WTC11 (cell line): ENCODE data around the gene TGIF1. TPM values are rescaled to one million over a fixed set of nuclear protein-coding genes. Genes with fewer than 3 reads are reported as not detected.
A peak's percentile ranks its signal among the peaks of the same experiment; 100 is the strongest.

Experiments used
- ATAC-seq: fragments of 200-7000 bp; cut with Tn5 transposase; 2 replicates; pipeline ENCODE4 v1.10.0; 2021; ENCODE audit warnings: mild to moderate bottlenecking, moderate library complexity
- Bru-seq: library from RNA; stranded (reverse); fragments of 400-500 nt; gene quantifications from one replicate; lab custom pipeline; 2021; lab: Mats Ljungman, UMichigan
- CTCF ChIA-PET: fragments of 300-600 bp; sonication (Branson Sonifier 250); formaldehyde crosslinking; loops from one replicate; lab custom pipeline; 2021; ENCODE audit warnings: antibody characterized with exemption; lab: Charles Lee
- POLR2A ChIA-PET: fragments of 350-600 bp; sonication (Branson Sonifier 250); formaldehyde crosslinking; loops from one replicate; lab custom pipeline; 2021; ENCODE audit warnings: antibody characterized with exemption; lab: Charles Lee
- DNase-seq: peaks from one replicate; pipeline ENCODE4 v3.0.0; 2021; ENCODE audit warnings: low spot score
- H3K27ac Mint-ChIP-seq: 2 replicates; pipeline ENCODE4 v1.8.0; 2021; ENCODE audit warnings: mixed read lengths
- H3K27me3 Mint-ChIP-seq: 2 replicates; pipeline ENCODE4 v1.8.0; 2021; ENCODE audit warnings: low read depth, mild to moderate bottlenecking, moderate library complexity, mixed read lengths
- H3K36me3 Mint-ChIP-seq: 2 replicates; pipeline ENCODE4 v1.8.0; 2021; ENCODE audit warnings: mixed read lengths
- H3K4me1 Mint-ChIP-seq: 2 replicates; pipeline ENCODE4 v1.8.0; 2022; ENCODE audit warnings: mixed read lengths
- H3K4me3 Mint-ChIP-seq: 2 replicates; pipeline ENCODE4 v1.8.0; 2021; ENCODE audit warnings: mild to moderate bottlenecking, moderate library complexity, mixed read lengths
- H3K9me3 Mint-ChIP-seq: 2 replicates; pipeline ENCODE4 v1.8.0; 2021; ENCODE audit warnings: mixed read lengths
- ATF1 ChIP-seq: sonication (generic); formaldehyde crosslinking; IDR thresholded peaks from 2 replicates; pipeline ENCODE4 v1.8.1; 2023; ENCODE audit warnings: mild to moderate bottlenecking, moderate library complexity, missing genetic modification reagents
- CREM ChIP-seq: sonication (generic); formaldehyde crosslinking; IDR thresholded peaks from 2 replicates; pipeline ENCODE4 v1.8.1; 2022; ENCODE audit warnings: mild to moderate bottlenecking, missing genetic modification reagents, moderate library complexity
- EMX1 ChIP-seq: fragments of 250-450 bp; sonication (Bioruptor Pico); IDR thresholded peaks from 2 replicates; pipeline ENCODE4 v1.8.0; 2021; ENCODE audit warnings: mild to moderate bottlenecking
- FOXJ3 ChIP-seq: sonication (generic); formaldehyde crosslinking; IDR thresholded peaks from 2 replicates; pipeline ENCODE4 v1.9.0; 2021; ENCODE audit warnings: missing genetic modification reagents, mild to moderate bottlenecking, borderline replicate concordance
- FOXP1 ChIP-seq: sonication (generic); formaldehyde crosslinking; IDR thresholded peaks from 2 replicates; pipeline ENCODE4 v1.8.0; 2022; ENCODE audit warnings: missing genetic modification reagents, mild to moderate bottlenecking, moderate library complexity, borderline replicate concordance
- JUN ChIP-seq: sonication (generic); formaldehyde crosslinking; IDR thresholded peaks from 2 replicates; pipeline ENCODE4 v1.8.0; 2023; ENCODE audit warnings: mild to moderate bottlenecking, missing genetic modification reagents
- MXD4 ChIP-seq: fragments of 250-450 bp; sonication (Bioruptor Pico); IDR thresholded peaks from 2 replicates; pipeline ENCODE4 v1.8.0; 2021; ENCODE audit warnings: mild to moderate bottlenecking, moderate library complexity, borderline replicate concordance
- MYBL2 ChIP-seq: sonication (generic); formaldehyde crosslinking; IDR thresholded peaks from 2 replicates; pipeline ENCODE4 v1.8.1; 2023; ENCODE audit warnings: mild to moderate bottlenecking, moderate library complexity, missing genetic modification reagents
- PRRX2 ChIP-seq: fragments of 250-450 bp; sonication (Bioruptor Pico); IDR thresholded peaks from 2 replicates; pipeline ENCODE4 v1.8.0; 2021; ENCODE audit warnings: mild to moderate bottlenecking
- RORB ChIP-seq: fragments of 250-450 bp; sonication (Bioruptor Pico); IDR thresholded peaks from 2 replicates; pipeline ENCODE4 v1.9.0; 2021; ENCODE audit warnings: mild to moderate bottlenecking
- SP1 ChIP-seq: sonication (generic); formaldehyde crosslinking; conservative IDR thresholded peaks from 2 replicates; pipeline ENCODE4 v1.8.1; 2022; ENCODE audit warnings: missing genetic modification reagents
- TP53 ChIP-seq: sonication (generic); formaldehyde crosslinking; IDR thresholded peaks from 2 replicates; pipeline ENCODE4 v1.8.1; 2023; ENCODE audit warnings: mild to moderate bottlenecking, missing genetic modification reagents
- ZNF219 ChIP-seq: sonication (generic); formaldehyde crosslinking; IDR thresholded peaks from 2 replicates; pipeline ENCODE4 v1.8.0; 2023; ENCODE audit warnings: missing genetic modification reagents, mild to moderate bottlenecking, borderline replicate concordance
- ZNF423 ChIP-seq: fragments of 250-450 bp; sonication (Bioruptor Pico); IDR thresholded peaks from 2 replicates; pipeline ENCODE4 v2.1.2; 2022; ENCODE audit warnings: mild to moderate bottlenecking, moderate library complexity
- ZNF671 ChIP-seq: fragments of 250-450 bp; sonication (Bioruptor Pico); IDR thresholded peaks from 2 replicates; pipeline ENCODE4 v1.8.0; 2021; ENCODE audit warnings: mild to moderate bottlenecking
- long read RNA-seq, 3 experiments: library from RNA in 1 of 3; library from capped mRNA in 1 of 3; library from polyadenylated mRNA in 1 of 3; unstranded in 2 of 3; stranded (forward) in 1 of 3; transcript quantifications; one replicate each; pipeline ENCODE4 v2.0.0, GENCODE V29; 2021
- total RNA-seq: library from RNA; stranded (reverse); gene quantifications from 3 replicates; pipeline ENCODE4 v1.2.3, GENCODE V29; 2021
- TF ChIP-seq, protein P1 (sequence below): sonication (generic); formaldehyde crosslinking; IDR thresholded peaks from 2 replicates; pipeline ENCODE4 v1.8.0; 2023; ENCODE audit warnings: mild to moderate bottlenecking, missing genetic modification reagents
- TF ChIP-seq, protein P2 (sequence below): sonication (generic); formaldehyde crosslinking; IDR thresholded peaks from 2 replicates; pipeline ENCODE4 v1.8.0; 2022; ENCODE audit warnings: mild to moderate bottlenecking, missing genetic modification reagents
- TF ChIP-seq, protein P3 (sequence below): sonication (generic); formaldehyde crosslinking; IDR thresholded peaks from 2 replicates; pipeline ENCODE4 v1.8.1; 2023; ENCODE audit warnings: mild to moderate bottlenecking, moderate library complexity, missing genetic modification reagents
- TF ChIP-seq, protein P4 (sequence below): sonication (generic); formaldehyde crosslinking; IDR thresholded peaks from 2 replicates; pipeline ENCODE4 v1.8.1; 2023; ENCODE audit warnings: mild to moderate bottlenecking, missing genetic modification reagents, moderate library complexity

Gene TGIF1
- total RNA-seq (201 to 210 TPM (median 206 TPM) in 3 replicates), Bru-seq, nascent RNA (percentile 90 among the genes with signal in this experiment)
- long read RNA-seq, experiment 1, transcript TGIF1-201 (3 exons, 1,980 nt) = minor isoform, 14 of 443 reads
- long read RNA-seq, experiment 1, transcript TGIF1-219 (3 exons, 990 nt) = minor isoform, 19 of 443 reads
- long read RNA-seq, experiment 1, transcript TGIF1-202 (3 exons, 2,076 nt) = major isoform, 324 of 443 reads
- long read RNA-seq, experiment 1, transcript TGIF1-208 (2 exons, 2,214 nt) = minor isoform, 13 of 443 reads
- long read RNA-seq, experiment 1, partial matches to known transcripts = 1 of 443 reads
- long read RNA-seq, experiment 1, other reads (novel, unspliced or antisense) = 25 of 443 reads
- long read RNA-seq, experiment 2, transcript TGIF1-219 (3 exons, 990 nt) = minor isoform, 14 of 169 reads
- long read RNA-seq, experiment 2, transcript TGIF1-202 (3 exons, 2,076 nt) = major isoform, 96 of 169 reads
- long read RNA-seq, experiment 2, transcript TGIF1-206 (3 exons, 1,689 nt) = minor isoform, 6 of 169 reads
- long read RNA-seq, experiment 2, transcript TGIF1-223 (3 exons, 3,030 nt) = minor isoform, 5 of 169 reads
- long read RNA-seq, experiment 2, partial matches to known transcripts = 0 of 169 reads
- long read RNA-seq, experiment 2, other reads (novel, unspliced or antisense) = 34 of 169 reads
- long read RNA-seq, experiment 3, transcript TGIF1-219 (3 exons, 990 nt) = minor isoform, 15 of 189 reads
- long read RNA-seq, experiment 3, transcript TGIF1-202 (3 exons, 2,076 nt) = major isoform, 140 of 189 reads
- long read RNA-seq, experiment 3, transcript TGIF1-208 (2 exons, 2,214 nt) = minor isoform, 7 of 189 reads
- long read RNA-seq, experiment 3, transcript TGIF1-203 (3 exons, 1,088 nt) = minor isoform, 8 of 189 reads
- long read RNA-seq, experiment 3, partial matches to known transcripts = 0 of 189 reads
- long read RNA-seq, experiment 3, other reads (novel, unspliced or antisense) = 8 of 189 reads

DNA sequence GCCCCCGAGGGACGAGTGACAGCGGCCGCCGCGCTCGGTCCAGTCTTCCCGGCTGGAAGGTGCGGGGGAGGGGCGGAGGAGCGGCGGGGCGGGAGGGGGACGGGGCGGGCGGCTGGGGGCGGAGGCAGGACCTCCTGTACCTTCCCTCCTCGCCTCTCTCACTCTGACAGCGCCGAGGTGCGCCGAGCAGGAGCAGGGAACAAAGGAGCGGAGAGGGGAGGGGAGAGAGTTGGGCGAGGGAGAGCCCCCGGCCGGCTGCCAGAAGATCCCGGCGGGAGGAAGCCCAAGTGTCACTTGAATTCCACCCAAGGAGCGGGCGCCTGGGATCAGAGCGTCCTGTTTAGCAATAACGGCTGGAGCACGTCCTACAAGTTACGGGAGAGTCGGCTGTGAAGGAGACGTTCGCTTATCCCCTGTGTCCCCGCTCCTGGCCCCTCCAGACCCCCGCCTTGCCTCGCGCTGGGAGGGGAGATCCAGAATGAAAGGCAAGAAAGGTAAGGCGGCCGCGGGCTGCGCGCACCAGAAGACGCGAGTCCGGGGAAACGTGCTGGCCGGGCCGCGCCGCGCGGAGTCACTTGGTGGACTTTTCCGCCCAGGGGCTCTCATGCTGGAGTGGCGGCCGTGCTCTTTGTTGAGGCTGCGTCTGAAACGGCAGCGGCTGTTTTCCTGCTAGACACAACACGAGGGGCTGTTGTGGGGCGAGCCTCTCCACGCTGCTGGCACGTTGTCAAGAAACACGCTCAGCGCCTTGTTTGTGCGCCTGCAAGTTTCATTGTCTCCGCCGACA, at the start of gene TGIF1:
Gene TGIF1, plus strand, starts transcription at position 161 of the 787 bp plus-strand sequence. Its CDS starts 318 bp downstream, at position 479.
- ATAC-seq = peak; percentile 35
- no peaks in the 10 kb centered on the region for H3K9me3 Mint-ChIP-seq
- H3K4me1 Mint-ChIP-seq = peaks cover 42% of the 10 kb centered on the region
- ChIA-PET POLR2A (interaction anchor here (1.0 to 1.3 kb wide), 2 partner anchors 153 kb away, joined by 3 to 5 read pairs; no protein-coding TSS in a partner anchor), CTCF (no interaction called here)
- peaks cover 29% of the 10 kb centered on the region for H3K36me3 Mint-ChIP-seq
- H3K27me3 Mint-ChIP-seq = no peaks in the 10 kb centered on the region
- H3K4me3 Mint-ChIP-seq = peak within 1 kb of the TSS; percentile 96
- peak within 1 kb of the TSS; percentile 91 for H3K27ac Mint-ChIP-seq
- TF ChIP-seq ZNF219 (CRISPR knock-in tag) = 0 out of 2 replicates have a peak, but pooled peaks have one; percentile 41
- TF ChIP-seq JUN = peak; percentile 76; the same call in 1 of the 2 replicates
- no peak for TF ChIP-seq ZNF671 (CRISPR knock-in tag)
- TF ChIP-seq, protein P1, sequence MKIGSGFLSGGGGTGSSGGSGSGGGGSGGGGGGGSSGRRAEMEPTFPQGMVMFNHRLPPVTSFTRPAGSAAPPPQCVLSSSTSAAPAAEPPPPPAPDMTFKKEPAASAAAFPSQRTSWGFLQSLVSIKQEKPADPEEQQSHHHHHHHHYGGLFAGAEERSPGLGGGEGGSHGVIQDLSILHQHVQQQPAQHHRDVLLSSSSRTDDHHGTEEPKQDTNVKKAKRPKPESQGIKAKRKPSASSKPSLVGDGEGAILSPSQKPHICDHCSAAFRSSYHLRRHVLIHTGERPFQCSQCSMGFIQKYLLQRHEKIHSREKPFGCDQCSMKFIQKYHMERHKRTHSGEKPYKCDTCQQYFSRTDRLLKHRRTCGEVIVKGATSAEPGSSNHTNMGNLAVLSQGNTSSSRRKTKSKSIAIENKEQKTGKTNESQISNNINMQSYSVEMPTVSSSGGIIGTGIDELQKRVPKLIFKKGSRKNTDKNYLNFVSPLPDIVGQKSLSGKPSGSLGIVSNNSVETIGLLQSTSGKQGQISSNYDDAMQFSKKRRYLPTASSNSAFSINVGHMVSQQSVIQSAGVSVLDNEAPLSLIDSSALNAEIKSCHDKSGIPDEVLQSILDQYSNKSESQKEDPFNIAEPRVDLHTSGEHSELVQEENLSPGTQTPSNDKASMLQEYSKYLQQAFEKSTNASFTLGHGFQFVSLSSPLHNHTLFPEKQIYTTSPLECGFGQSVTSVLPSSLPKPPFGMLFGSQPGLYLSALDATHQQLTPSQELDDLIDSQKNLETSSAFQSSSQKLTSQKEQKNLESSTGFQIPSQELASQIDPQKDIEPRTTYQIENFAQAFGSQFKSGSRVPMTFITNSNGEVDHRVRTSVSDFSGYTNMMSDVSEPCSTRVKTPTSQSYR = no peak
- TF ChIP-seq MYBL2 (CRISPR knock-in tag) = peak; percentile 25; the same call in 1 of the 2 replicates
- TF ChIP-seq FOXJ3 (CRISPR knock-in tag) = no peak
- no peak for TF ChIP-seq ATF1 (CRISPR knock-in tag)
- TF ChIP-seq, protein P2, sequence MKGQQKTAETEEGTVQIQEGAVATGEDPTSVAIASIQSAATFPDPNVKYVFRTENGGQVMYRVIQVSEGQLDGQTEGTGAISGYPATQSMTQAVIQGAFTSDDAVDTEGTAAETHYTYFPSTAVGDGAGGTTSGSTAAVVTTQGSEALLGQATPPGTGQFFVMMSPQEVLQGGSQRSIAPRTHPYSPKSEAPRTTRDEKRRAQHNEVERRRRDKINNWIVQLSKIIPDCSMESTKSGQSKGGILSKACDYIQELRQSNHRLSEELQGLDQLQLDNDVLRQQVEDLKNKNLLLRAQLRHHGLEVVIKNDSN (CRISPR knock-in tag) = peak; percentile 32; the same call in 1 of the 2 replicates
- TF ChIP-seq TP53 (CRISPR knock-in tag) = 0 out of 2 replicates have a peak, but pooled peaks have one; percentile 29
- TF ChIP-seq, protein P3, sequence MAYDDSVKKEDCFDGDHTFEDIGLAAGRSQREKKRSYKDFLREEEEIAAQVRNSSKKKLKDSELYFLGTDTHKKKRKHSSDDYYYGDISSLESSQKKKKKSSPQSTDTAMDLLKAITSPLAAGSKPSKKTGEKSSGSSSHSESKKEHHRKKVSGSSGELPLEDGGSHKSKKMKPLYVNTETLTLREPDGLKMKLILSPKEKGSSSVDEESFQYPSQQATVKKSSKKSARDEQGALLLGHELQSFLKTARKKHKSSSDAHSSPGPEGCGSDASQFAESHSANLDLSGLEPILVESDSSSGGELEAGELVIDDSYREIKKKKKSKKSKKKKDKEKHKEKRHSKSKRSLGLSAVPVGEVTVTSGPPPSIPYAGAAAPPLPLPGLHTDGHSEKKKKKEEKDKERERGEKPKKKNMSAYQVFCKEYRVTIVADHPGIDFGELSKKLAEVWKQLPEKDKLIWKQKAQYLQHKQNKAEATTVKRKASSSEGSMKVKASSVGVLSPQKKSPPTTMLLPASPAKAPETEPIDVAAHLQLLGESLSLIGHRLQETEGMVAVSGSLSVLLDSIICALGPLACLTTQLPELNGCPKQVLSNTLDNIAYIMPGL = no peak
- TF ChIP-seq SP1 (CRISPR knock-in tag) = no peak; the same call in 1 of the 2 replicates
- DNase-seq = peak; percentile 79

DNA sequence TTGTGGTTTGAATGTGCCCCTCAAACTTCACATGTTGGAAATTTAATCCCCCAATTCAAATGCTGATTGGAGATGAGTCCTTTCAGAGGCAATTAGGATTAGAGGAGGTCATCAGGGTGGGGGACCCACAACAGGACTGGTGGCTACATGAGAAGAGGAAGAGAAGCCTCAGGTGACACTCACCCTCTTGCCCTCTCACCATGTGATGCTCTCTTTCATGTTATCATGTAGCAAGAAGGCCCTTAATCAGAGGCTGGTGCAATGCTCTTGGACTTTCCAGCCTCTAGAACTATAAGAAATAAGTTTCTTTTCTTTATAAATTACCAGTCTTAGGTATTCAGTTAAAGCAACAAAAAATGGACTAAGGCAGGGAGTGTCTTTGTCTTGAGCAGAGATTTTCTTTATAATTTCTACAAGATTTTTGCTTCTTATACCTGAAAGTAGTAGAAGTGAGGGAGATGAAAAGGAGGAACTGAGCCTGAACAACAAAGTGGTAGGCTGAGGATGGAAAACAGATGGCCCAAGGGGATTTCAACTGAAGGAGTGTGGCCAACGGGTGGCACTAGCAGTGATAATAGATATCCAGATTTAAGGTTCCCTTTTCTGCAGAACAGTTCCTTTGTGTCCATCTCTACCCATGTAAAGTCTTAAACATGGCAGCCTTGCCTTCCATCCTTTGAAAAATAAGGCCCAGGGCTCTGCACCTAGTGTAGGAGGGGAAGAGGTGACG, 49.2 kb upstream of the TGIF1 start:
- no peak for DNase-seq
- H3K4me1 Mint-ChIP-seq = peaks cover 12% of the 10 kb centered on the region
- no peak overlapping the region for H3K4me3 Mint-ChIP-seq
- ChIA-PET CTCF (no interaction called here), POLR2A (no interaction called here)
- no peak for ATAC-seq
- H3K27me3 Mint-ChIP-seq = no peaks in the 10 kb centered on the region
- peaks cover 25% of the 10 kb centered on the region for H3K9me3 Mint-ChIP-seq
- peaks cover 19% of the 10 kb centered on the region for H3K36me3 Mint-ChIP-seq
- TF ChIP-seq PRRX2 (CRISPR knock-in tag) (no peak), RORB (CRISPR knock-in tag) (no peak), EMX1 (no peak), SP1 (CRISPR knock-in tag) (no peak), CREM (CRISPR knock-in tag) (no peak), ZNF423 (CRISPR knock-in tag) (no peak), MXD4 (CRISPR knock-in tag) (no peak), FOXP1 (CRISPR knock-in tag) (no peak)
- TF ChIP-seq, protein P4, sequence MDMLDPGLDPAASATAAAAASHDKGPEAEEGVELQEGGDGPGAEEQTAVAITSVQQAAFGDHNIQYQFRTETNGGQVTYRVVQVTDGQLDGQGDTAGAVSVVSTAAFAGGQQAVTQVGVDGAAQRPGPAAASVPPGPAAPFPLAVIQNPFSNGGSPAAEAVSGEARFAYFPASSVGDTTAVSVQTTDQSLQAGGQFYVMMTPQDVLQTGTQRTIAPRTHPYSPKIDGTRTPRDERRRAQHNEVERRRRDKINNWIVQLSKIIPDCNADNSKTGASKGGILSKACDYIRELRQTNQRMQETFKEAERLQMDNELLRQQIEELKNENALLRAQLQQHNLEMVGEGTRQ (CRISPR knock-in tag) = no peak
- no peak overlapping the region for H3K27ac Mint-ChIP-seq
